NCI-H774 (cell line): ENCODE measurements around the gene MYO15B.

ENCODE experiments used
- DNase-seq: peaks from one replicate; lab custom pipeline; 2025; lab: John Stamatoyannopoulos, UW

The MYO15B gene

DNA sequence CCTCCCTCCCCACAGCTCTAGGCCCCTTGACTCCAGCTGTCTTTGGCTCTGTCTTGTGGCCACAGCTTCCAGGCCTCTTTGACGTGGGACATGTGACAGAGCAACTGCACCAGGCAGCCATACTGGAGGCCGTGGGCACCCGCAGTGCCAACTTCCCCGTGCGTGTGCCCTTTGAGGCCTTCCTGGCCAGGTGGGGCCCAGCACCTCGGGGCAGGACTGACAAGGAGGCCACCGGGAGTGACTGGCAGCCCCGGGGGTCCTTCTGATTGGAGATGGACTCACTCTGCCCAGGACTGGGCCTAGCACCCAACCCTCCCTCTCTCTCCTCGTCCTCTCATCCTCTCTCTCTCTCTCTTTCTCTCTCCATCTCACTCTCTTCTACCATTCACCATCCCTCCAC is 15.5 kb downstream of the MYO15B start:
- DNase-seq, result no peak

DNA sequence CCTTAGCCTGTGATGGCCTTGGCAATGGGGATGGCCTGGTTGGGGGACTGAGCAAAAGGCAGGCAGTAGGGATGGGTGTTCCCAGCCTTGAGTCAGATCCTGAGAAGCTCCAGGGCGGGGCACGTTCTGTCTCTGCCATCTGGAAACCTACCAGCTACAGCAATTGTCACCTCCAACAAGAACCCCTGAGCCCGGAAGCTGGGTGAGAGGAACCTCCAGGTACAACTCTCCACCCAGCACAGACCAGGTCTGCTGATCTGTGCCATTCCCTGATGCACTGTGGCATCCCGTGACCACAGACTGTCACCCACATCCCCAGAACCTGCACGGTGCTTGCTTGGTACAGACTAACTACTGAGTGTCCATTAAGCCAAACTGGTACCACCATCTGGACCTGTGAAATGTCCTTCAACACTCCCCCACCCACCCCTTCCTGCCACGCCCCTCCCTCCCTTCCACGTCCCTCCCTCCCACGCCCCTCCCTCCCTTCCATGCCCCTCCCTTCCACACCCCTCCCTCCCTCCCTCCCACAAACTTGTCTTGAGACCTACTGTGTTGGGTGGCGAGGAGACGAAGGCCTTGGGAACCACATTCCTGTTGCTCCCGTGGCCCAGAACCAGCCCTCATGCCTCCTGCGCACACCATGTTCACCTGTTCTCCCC is 16.6 kb downstream of the MYO15B start:
- DNase-seq, result no peak

DNA sequence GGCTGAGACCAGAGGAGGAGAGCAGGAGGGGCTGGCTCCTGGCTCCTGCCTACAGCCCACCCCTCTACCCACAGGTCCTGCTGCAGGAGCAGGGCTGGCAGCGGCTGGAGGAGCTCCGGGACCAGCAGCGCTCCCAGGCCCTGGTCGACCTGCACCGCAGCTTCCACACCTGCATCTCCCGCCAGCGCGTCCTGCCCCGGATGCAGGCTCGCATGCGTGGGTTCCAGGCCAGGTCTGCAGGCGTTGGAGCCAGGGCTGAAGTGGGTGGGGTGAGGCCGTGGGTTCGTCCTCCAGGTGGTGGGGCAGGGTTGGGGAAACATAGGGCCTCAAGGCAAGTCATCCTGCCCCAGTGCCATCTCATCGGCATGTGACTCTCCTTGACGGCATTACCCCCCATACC is 18.2 kb downstream of the MYO15B start:
- DNase-seq, result no peak

DNA sequence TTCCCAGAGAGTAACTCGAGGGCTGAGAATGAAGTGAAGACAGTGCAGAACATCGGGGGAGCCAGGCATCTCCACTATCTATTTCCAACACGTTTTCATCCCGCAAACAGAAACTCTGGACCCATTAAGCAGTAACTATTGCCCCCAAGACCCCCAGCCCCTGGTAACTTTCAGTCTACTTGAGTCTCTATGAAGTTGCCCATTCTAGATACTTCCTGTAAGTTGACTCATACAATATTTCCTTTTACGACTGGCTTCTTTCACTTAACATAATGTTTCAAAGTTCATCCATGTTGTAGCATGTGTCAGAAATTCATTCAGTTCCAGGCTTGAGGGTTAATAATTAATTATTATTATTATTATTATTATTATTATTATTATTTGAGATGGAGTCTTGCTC is 19.5 kb downstream of the MYO15B start:
- DNase-seq, result no peak

DNA sequence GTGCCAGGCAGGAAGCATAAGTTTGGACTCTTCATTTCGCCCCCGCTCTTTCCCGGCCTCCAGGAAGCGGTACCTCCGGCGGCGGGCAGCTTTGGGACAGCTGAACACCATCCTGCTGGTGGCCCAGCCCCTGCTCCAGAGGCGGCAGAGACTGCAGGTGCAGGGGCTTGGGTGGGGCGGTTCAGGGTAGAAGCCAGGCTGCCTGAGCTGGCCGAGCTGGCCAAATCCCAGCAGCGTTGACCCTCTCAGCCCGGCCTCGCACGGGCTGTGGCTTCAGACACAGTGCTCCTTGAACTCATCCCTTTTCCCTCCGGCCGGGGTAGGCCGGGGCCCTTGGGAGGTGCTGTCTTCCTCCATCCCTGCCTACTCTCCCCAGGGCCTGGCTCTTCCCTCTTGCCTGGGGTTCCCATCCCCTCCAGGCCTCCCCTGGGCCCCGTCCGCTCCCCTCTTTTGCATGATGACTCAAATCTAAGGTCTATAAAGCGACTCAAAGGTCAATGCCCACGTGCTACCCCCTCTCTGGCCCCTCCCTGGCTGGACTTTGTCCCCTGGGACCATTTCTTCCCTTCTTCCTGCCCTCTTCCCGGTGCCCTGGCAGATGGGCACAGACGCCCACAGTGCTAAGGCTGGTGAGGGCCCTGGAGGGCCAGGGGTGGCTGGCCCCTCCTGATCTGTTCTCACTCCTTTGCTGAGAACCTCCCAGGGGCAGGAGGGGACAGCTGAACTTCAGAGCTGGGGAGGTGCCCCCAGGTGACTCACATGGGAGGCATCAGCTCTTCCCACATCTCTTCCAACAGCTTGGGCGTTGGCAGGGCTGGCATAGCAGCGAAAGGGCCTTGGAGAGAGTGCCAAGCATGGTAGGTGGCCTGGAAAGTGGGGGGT is 22.7 kb downstream of the MYO15B start:
- DNase-seq, result no peak

DNA sequence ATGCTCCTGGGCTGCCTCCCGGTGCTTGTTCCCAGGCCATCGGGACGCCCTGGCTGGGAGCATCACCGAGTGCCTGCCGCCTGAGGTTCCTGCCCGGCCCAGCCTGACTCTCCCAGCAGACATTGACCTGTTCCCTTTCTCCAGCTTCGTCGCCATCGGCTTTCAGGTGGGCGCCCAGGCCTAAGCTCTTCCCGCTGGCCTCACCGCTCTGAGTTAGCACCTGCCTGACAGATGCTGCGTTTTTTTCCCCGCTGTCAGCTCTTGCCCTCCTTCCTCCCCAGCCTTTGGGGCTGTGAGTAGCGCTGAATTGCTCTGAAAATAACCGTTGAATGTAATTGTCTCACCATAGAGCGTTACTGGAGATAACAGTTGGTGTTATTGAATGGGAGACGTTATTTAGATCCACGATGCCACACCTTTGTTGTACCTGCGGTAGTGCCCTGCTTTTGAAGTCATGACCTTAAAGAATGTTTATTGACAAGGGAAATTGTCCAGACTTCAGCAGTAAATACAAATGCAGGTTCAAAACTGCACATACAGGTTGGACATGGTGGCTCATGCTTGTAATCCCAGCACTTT is 24.3 kb downstream of the MYO15B start:
- DNase-seq, result no peak

DNA sequence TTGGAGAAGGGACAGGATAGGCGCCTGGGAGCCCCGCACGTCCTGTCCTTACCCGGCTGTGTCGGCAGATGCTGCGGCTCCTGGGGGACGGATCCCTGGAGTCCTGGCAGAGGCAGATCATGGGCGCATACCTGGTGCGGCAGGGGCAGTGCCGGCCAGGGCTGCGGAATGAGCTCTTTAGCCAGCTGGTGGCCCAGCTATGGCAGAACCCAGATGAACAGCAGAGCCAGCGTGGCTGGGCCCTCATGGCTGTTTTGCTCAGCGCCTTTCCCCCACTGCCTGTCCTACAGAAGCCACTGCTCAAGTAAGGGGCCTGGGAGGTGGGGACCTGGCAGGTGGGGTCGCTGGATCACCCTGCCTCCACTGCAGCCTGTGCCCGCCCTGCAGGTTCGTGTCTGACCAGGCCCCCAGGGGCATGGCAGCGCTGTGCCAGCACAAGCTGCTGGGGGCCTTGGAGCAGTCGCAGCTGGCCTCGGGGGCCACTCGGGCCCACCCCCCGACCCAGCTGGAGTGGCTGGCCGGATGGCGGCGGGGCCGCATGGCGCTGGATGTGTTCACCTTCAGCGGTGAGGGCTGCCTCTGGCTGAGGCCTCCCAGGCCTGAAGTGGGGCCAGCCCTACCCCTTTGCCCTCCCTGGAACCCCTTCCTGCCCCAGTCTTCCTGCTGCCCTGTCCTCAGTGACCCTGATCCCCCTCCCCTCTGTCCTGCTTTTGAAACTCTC is 25.5 kb downstream of the MYO15B start:
- no peak for DNase-seq

DNA sequence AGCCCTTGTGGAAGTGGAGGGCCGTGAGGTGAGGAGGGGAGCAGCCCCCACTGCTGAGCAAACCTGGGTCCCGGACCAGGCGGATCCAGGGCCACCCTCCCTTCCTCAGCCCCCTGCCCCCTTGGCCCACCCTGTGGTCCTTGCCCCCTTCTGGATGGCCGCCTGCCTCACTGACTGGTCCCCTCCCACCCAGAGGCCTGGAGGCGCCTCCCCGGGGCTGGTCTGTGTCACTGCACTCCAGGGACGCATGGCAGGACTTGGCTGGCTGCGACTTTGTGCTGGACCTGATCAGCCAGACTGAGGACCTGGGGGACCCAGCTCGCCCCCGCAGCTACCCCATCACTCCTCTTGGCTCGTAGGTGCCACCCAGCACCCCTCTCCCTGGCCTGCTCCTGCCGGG is 26.4 kb downstream of the MYO15B start:
- DNase-seq, result no peak

DNA sequence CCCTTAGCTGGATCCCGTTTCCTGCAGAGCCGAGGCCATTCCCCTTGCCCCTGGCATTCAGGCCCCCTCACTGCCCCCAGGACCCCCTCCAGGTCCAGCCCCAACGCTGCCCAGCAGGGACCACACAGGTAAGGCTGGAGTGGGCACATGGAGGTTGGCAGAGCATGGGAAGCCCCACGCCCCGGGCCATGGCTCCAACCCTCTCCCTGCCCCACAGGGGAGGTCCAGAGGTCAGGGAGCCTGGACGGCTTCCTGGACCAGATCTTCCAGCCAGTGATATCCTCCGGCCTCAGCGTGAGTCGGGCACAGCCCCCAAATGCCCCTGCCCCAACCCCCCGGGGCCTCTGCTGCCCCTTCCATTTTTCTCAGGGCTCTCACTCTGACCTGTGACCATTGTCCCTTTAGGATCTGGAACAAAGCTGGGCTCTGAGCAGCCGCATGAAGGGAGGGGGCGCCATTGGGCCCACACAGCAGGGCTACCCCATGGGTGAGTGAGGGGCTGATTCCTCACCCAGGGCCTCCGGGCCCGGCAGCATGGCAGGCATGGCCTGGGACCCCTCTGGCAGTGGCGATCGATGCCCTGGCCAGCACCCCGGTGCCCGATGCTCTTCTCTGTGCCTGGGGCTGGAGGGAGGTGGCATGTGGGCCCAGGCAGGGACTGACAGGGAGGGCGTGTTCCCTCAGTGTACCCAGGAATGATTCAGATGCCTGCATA is 27.1 kb downstream of the MYO15B start:
- no peak for DNase-seq

DNA sequence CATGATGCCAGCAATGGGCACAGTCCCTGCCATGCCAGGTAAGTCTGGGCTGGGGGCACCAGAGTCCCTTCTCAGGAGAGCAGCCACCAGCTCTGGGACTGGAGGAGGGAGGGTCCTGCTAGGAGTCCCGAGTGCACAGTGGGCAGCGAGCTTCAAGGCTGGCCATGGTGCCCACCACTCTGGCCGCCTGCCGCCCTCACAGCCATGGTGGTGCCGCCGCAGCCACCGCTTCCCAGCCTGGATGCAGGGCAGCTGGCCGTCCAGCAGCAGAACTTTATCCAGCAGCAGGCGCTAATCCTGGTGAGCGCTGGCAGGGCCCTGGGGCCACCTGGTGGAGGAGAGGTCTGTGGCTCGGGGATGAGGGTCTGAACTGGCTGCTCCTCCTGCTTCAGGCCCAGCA is 27.7 kb downstream of the MYO15B start:
- DNase-seq, result no peak

DNA sequence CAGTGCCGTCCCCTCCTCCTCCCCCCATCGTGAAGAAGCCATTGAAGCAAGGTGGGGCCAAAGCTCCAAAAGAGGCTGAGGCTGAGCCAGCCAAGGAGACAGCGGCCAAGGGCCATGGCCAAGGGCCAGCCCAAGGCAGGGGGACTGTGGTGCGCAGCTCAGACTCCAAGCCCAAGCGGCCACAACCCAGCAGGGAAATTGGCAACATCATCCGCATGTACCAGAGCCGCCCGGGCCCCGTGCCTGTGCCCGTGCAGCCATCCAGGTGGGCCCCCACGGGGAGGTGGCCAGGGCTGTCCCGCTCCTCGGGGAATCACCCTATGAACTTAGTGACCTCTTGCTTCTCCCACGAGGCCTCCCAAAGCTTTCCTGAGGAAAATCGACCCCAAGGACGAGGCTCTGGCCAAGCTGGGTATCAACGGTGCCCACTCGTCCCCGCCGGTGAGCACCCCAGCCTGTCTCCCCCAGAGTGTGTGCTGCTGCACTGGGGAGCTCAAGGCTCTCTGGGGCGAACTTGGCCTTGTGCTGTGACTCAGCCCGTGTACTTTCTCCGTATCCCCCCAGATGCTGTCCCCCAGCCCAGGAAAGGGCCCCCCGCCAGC is 29.0 kb downstream of the MYO15B start:
- DNase-seq, result no peak

DNA sequence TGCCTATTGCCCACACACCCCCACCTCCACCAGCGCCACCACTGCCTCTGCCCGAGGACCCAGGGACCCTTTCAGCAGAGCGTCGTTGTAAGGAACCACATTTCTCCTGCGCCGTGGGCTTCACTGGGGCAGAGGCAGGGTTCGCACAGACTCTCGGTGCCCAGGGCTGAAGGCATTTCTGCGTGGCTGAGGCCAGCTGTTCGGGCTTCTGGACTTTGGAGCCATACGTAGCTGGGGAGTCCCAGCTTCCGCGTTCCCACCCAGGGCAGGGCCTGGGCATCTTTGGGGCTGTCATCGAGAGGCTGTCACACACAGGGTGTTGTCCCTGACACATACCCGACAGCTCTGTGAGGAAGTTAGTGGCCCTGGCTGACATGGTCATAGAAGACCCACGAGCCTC is 29.6 kb downstream of the MYO15B start:
- no peak for DNase-seq

DNA sequence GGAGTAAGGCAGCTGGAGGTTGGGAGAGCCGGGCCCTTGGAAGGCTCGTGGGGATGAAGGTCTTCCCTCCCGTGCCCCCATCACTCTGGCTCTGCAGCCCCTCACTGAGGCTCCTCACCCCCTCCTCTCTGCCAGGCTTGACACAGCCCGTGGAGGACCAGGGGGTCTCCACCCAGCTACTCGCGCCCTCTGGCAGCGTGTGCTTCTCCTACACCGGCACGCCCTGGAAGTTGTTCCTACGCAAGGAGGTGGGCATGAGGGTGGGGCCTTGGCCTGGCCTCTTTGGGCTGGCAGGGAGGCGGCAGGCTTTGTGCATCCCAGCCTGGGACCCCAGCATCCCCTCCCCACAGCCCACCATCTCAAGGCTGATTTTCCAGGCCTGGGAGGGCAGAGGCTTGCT is 30.1 kb downstream of the MYO15B start:
- DNase-seq, result no peak

DNA sequence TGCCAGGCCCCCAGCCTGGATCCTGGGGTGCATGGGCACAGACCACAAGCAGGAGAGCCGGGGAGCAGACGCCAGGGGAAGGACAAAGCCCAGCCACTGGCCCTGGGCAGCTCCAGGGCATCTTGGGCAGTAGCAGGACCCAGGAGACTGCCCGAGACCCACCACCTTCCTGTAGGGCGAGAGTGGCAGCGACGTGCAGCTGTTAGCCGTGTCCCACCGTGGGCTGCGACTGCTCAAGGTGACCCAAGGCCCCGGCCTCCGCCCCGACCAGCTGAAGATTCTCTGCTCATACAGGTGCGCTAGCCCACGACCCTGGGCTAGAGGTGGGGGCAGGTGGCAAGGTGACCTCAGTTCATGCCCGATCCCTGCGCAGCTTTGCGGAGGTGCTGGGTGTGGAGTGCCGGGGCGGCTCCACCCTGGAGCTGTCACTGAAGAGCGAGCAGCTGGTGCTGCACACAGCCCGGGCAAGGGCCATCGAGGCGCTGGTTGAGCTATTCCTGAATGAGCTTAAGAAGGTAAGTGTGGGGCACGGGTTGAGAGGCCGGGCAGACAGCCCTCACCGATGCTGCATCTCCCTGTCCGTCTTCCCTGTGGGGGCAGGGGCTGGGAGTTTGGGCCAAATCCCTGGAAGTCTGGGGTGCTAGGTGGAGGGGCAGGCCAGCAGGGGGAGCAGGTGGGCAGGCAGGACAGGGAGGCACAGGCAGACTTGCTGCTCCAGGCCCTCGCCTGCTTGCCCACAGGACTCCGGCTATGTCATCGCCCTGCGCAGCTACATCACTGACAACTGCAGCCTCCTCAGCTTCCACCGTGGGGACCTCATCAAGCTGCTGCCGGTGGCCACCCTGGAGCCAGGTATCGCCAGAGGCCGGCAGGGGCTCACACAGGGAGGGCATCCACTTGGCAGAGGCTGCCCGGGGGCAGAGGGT is 32.2 kb downstream of the MYO15B start:
- no peak for DNase-seq

DNA sequence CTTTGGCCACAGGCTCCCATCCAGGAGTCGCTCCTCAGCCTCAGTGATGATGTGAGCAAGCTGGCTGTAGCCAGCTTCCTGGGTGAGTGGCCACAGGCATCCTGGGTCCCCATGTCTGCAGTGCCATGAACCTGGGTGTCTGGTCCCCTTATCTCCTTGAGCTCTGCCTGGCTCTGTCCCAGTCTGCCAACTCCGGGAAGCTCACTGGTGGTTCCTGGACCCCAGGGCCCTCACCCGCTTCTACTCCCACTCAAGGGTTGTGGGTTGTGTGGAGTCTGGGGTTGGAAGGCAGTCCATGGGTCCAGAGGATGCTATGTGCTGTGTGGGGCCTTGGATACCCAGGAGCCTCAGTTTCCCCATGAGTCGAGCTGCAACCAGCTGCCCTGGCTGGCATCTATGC is 33.9 kb downstream of the MYO15B start:
- no peak for DNase-seq

DNA sequence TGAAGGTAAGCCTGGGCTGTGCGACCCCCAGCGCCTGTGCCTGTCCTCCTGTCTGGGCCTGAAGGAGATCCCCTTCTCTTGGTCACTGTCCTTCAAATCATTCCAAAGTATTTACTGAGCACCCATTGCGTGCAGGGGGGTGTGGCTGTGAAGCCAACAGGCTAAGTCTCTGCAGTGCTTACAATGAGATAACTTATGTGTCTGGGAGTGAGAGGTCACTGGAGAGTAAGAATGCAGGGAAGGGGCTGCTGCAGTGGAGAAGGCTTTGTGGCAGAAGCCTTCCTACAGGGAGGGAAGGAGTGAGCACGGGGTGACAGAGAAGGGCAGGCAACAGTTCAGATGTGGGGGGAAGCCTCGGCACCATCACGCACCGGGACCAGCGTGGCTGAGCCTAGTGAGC is 34.5 kb downstream of the MYO15B start:
- no peak for DNase-seq

DNA sequence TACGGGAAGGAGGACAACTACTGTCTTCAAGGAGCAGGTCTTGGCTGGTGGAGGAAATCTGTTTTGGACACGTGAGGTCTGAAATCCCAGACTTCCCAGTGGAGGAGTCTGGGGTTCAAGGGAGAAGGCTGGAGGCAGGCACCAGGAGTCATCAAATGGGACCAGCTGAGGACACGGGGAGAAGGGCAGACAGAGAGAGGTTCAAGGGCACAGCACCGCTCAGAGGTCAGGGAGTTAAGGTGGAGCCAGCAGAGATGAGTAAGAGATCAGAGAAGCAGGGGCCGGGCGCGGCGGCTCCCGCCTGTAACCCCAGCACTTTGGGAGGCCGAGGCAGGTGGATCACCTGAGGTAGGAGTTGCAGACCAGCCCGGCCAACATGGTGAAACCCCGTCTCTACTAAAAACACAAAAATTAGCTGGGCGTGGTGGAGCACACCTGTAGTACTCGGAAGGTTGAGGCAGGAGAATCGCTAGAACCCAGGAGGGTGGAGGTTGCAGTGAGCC is 35.2 kb downstream of the MYO15B start:
- no peak for DNase-seq

DNA sequence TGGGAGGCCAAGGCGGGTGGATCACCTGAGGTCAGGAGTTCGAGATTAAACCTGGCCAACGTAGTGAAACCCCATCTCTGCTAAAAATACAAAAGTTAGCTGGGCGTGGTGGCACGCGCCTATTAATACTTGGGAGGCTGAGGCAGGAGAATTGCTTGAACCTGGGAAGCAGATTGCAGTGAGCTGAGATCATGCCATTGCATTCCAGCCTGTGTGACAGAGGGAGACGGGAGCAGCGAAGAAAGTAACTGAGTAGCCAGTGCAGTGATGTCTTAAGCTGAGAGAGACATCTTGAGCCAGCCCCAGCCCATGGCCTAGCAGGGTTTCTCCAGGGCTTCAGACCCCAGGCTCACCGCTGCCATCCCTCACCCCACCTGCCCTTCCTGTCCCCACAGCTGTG is 35.8 kb downstream of the MYO15B start:
- DNase-seq, result no peak

DNA sequence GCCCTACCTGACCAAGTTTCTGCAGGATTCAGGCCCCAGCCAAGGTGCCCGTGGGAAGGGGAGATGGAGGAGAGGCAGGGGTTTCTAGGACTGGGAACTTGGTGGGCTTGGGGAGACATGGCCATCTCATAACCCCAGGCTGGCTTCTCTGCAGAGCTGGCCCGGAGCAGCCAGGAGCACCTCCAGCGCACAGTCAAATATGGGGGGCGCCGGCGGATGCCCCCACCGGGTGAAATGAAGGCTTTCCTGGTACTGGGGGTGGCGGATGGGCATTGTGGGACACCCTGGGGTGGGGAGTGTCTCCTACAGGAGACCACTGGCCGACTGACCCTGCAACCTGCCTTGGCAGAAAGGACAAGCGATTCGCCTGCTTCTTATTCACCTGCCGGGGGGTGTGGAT is 36.4 kb downstream of the MYO15B start:
- no peak for DNase-seq

DNA sequence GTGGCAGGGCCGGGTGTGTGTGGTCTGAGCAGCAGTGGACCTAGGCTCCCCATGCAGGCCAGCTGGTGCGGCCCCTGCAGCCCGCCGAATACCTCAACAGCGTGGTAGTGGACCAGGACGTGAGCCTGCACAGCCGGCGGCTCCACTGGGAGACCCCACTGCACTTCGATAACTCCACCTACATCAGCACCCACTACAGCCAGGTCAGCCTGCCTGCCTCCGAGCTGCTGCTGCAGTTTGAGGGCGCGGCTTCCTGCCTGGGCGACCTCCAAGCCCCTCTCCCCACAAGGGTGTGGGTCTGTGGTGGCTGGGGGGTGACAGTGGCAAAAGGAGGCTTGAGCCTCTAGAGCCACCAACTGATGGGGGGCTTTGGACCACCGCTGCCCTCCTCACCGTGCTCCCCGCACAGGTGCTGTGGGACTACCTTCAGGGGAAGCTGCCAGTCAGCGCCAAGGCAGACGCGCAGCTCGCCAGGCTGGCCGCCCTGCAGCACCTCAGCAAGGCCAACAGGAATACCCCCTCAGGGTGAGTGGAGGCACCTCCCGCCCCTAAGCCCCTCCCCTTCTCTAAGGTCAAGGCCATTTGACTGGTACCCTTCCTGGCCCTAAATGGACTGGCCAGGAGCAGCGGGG is 37.2 kb downstream of the MYO15B start:
- DNase-seq, result no peak
